DND-41 (cell line): ENCODE data around the gene TTF1.
A peak's percentile ranks its signal among the peaks of the same experiment; 100 is the strongest.

ENCODE experiments used
- ATAC-seq: fragments of 200-7000 bp; cut with Tn5 transposase; 3 replicates; pipeline ENCODE4 v1.9.1; 2021; ENCODE audit warnings: low read depth; ENCODE audit not compliant: insufficient read depth
- DNase-seq: peaks from one replicate; pipeline ENCODE4 v3.0.0-alpha.2; 2020
- H2AFZ ChIP-seq: 2 replicates; pipeline ENCODE4 v1.6.0; 2012; ENCODE audit warnings: low read depth, low read length
- H3K27ac ChIP-seq: 2 replicates; pipeline ENCODE4 v1.5.1; 2012; ENCODE audit warnings: low read length, inconsistent platforms
- H3K27me3 ChIP-seq: fragments of 200-600 bp; sonication (generic); 2 replicates; pipeline ENCODE4 v1.6.0; 2012; ENCODE audit warnings: low read length, mild to moderate bottlenecking, inconsistent platforms; ENCODE audit not compliant: insufficient read depth, poor library complexity
- H3K36me3 ChIP-seq: 2 replicates; pipeline ENCODE4 v1.5.1; 2012; ENCODE audit warnings: low read length, inconsistent platforms; ENCODE audit not compliant: insufficient read depth
- H3K4me1 ChIP-seq: 2 replicates; pipeline ENCODE4 v1.5.1; 2012; ENCODE audit warnings: mild to moderate bottlenecking, low read length; ENCODE audit not compliant: insufficient read depth
- H3K4me2 ChIP-seq: 2 replicates; pipeline ENCODE4 v1.6.0; 2012; ENCODE audit warnings: mild to moderate bottlenecking, moderate library complexity, low read length, inconsistent platforms; ENCODE audit not compliant: insufficient read depth
- H3K4me3 ChIP-seq, 2 experiments: fragments of 200-600 bp in 1 of 2; shearing (Covaris generic) in 1 of 2; 2 replicates each; pipeline ENCODE4 v1.5.1; 2012 to 2016; ENCODE audit warnings: inconsistent platforms in 2 of 2, low read length in 2 of 2, mild to moderate bottlenecking in 2 of 2, low read depth in 1 of 2, moderate library complexity in 1 of 2
- H3K79me2 ChIP-seq: 2 replicates; pipeline ENCODE4 v1.6.0; 2012; ENCODE audit warnings: low read length, inconsistent platforms; ENCODE audit not compliant: insufficient read depth
- H3K9ac ChIP-seq: 2 replicates; pipeline ENCODE4 v1.6.0; 2012; ENCODE audit warnings: low read depth, mild to moderate bottlenecking, inconsistent platforms, low read length, moderate library complexity
- H3K9me3 ChIP-seq: 2 replicates; pipeline ENCODE4 v1.5.1; 2012; ENCODE audit warnings: low read length, moderate library complexity, mild to moderate bottlenecking, inconsistent platforms; ENCODE audit not compliant: insufficient read depth, severe bottlenecking
- H4K20me1 ChIP-seq: 2 replicates; pipeline ENCODE4 v1.6.0; 2012; ENCODE audit warnings: low read length; ENCODE audit not compliant: insufficient read depth
- EZH2 ChIP-seq: IDR thresholded peaks from 3 replicates; pipeline ENCODE4 v1.6.1; 2012; ENCODE audit warnings: borderline replicate concordance, low read depth, mild to moderate bottlenecking, moderate library complexity, low read length, inconsistent platforms; ENCODE audit not compliant: severe bottlenecking
- TF ChIP-seq, protein P1 (sequence below): IDR thresholded peaks from 2 replicates; pipeline ENCODE4 v1.5.1; 2012; ENCODE audit warnings: borderline replicate concordance, low read length, moderate library complexity, mild to moderate bottlenecking; ENCODE audit not compliant: poor library complexity, severe bottlenecking; ENCODE audit errors: extremely low read depth

Gene TTF1

DNA sequence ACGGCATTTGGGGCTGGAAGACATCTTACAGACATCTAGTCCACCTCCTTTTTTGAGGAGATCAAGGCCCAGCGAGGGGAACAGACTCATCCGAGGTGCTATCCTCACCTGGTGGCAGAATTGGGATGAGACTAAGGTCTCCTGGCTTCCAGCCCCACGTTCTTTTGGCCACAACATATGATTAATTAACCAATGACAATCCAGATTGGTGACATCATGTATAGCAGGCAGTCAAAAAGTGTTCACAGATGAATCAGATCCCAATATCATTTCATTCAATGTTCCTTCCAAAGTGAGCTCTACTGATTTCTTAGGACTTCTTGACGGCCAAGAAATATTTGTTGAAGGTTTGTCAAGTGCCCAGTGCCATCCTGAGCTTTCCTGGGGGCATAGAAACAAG is 7.3 kb upstream of the TTF1 start:
- Histone ChIP-seq H2AFZ (no peak overlapping the region), H3K4me2 (no peak overlapping the region), H3K79me2 (no peaks in the 10 kb centered on the region), H3K9me3 (no peaks in the 10 kb centered on the region), H3K4me3 (no peak overlapping the region), H3K36me3 (no peaks in the 10 kb centered on the region), H4K20me1 (no peaks in the 10 kb centered on the region; the same call in 1 of the 2 replicates), H3K27ac (no peak overlapping the region), H3K9ac (no peak overlapping the region), H3K4me1 (peaks cover 10% of the 10 kb centered on the region), H3K27me3 (peaks cover 35% of the 10 kb centered on the region)
- no peak for TF ChIP-seq EZH2
- TF ChIP-seq, protein P1, sequence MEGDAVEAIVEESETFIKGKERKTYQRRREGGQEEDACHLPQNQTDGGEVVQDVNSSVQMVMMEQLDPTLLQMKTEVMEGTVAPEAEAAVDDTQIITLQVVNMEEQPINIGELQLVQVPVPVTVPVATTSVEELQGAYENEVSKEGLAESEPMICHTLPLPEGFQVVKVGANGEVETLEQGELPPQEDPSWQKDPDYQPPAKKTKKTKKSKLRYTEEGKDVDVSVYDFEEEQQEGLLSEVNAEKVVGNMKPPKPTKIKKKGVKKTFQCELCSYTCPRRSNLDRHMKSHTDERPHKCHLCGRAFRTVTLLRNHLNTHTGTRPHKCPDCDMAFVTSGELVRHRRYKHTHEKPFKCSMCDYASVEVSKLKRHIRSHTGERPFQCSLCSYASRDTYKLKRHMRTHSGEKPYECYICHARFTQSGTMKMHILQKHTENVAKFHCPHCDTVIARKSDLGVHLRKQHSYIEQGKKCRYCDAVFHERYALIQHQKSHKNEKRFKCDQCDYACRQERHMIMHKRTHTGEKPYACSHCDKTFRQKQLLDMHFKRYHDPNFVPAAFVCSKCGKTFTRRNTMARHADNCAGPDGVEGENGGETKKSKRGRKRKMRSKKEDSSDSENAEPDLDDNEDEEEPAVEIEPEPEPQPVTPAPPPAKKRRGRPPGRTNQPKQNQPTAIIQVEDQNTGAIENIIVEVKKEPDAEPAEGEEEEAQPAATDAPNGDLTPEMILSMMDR: no peak
- no peak for ATAC-seq
- DNase-seq: no peak

DNA sequence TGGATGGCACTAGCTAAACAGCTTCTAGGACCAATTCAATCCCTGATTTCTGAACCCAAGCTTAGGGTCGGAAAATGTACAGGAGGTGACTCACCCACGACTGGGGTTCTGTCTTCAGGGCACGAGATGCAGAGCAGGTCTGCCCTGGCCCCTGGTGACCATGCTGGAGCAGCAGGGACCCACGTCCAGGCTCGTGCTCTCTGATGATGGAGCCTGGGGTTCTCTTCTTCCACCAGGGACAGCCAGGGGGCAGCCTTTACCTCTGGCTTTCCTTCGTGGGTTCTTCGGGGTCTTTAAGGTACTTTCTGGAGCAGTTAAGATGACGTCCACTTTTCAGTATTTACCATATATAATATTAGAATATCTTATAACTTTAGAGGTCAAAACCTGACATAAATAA is 5.4 kb upstream of the TTF1 start:
- TF ChIP-seq, protein P1: peak; percentile 63
- no peak for TF ChIP-seq EZH2
- no peak overlapping the region for H3K9ac ChIP-seq
- peaks cover 13% of the 10 kb centered on the region for H3K4me1 ChIP-seq
- H3K36me3 ChIP-seq: no peaks in the 10 kb centered on the region
- peaks cover 35% of the 10 kb centered on the region for H3K27me3 ChIP-seq
- no peak overlapping the region for H3K4me2 ChIP-seq
- H3K27ac ChIP-seq: no peak overlapping the region
- no peak overlapping the region for H2AFZ ChIP-seq
- no peaks in the 10 kb centered on the region for H3K9me3 ChIP-seq
- peak; percentile 67; the same call in 2 of the 3 replicates for ATAC-seq
- no peaks in the 10 kb centered on the region for H3K79me2 ChIP-seq
- peak; percentile 26 for DNase-seq
- no peaks in the 10 kb centered on the region; the same call in 1 of the 2 replicates for H4K20me1 ChIP-seq
- H3K4me3 ChIP-seq: no peak overlapping the region

DNA sequence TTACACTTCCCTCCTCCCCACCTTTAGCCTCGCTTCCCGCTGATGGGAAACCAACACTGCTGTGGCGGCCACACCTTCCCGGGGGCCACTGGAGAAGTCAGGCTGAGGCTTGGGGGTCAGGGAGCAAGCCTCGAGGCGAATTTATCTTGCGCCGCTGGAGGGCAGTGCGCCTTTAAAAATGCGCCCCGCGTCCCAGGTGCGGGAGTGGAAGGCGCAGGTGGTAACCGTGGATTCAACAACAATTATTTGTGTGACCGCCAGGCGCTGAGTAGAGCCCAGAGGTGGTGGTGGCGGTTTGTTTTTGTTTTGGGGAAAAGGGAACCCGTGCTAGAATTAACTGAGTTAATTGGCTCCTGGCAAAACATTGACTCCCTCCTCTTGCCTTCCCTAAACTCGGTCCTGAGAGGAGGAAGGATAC is 4.5 kb upstream of the TTF1 start:
- H3K27ac ChIP-seq: no peak overlapping the region
- H3K36me3 ChIP-seq: no peaks in the 10 kb centered on the region; the same call in 1 of the 2 replicates
- H3K9me3 ChIP-seq: no peaks in the 10 kb centered on the region
- H3K9ac ChIP-seq: no peak overlapping the region
- no peak overlapping the region for H3K4me3 ChIP-seq
- H3K27me3 ChIP-seq: peaks cover 35% of the 10 kb centered on the region
- H3K4me1 ChIP-seq: peaks cover 17% of the 10 kb centered on the region
- TF ChIP-seq EZH2: peak; percentile 28
- TF ChIP-seq, protein P1: peak; percentile 61
- DNase-seq: peak; percentile 60
- peak; percentile 55 for ATAC-seq
- 0 out of 2 replicates have a peak overlapping the region, but pooled peaks have one; percentile 13 for H3K4me2 ChIP-seq
- H2AFZ ChIP-seq: no peak overlapping the region
- no peaks in the 10 kb centered on the region; the same call in 1 of the 2 replicates for H4K20me1 ChIP-seq
- H3K79me2 ChIP-seq: peaks cover 5% of the 10 kb centered on the region

DNA sequence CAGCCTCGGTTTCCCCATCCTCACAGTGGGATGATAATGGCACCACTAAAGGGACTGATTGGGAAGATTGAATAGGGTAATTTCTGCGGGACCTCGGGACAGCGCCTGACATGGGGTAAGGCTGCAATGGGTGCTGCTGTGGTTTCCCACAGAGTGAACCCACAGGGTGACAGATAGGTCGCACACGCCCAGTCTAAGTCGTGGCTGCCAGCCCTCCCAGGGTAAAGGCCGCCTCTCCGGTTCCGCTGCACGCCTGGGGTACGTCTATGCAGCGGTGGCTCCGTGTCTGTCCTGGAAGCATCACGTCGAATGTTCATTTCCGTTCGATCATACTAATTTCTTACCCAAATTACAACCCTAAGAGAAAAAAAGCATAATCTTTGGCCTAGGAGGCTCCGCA is 4.0 kb upstream of the TTF1 start:
- H3K9ac ChIP-seq: no peak overlapping the region
- peaks cover 35% of the 10 kb centered on the region for H3K27me3 ChIP-seq
- H3K4me1 ChIP-seq: peaks cover 19% of the 10 kb centered on the region
- H2AFZ ChIP-seq: no peak overlapping the region
- H3K9me3 ChIP-seq: no peaks in the 10 kb centered on the region
- no peak overlapping the region for H3K4me2 ChIP-seq
- no peak for TF ChIP-seq EZH2
- TF ChIP-seq, protein P1: no peak
- no peaks in the 10 kb centered on the region; the same call in 1 of the 2 replicates for H3K36me3 ChIP-seq
- ATAC-seq (no peak), DNase-seq (no peak)
- H4K20me1 ChIP-seq: no peaks in the 10 kb centered on the region; the same call in 1 of the 2 replicates
- no peak overlapping the region for H3K27ac ChIP-seq
- no peak overlapping the region for H3K4me3 ChIP-seq
- H3K79me2 ChIP-seq: peaks cover 10% of the 10 kb centered on the region
